ENCODE results near the gene HDAC8.
"Not testable (repeated sequence)": the region's sequence is repeated elsewhere in the genome, so short reads cannot be mapped to it uniquely, and the experiment has no call there.

The HDAC8 gene

DNA sequence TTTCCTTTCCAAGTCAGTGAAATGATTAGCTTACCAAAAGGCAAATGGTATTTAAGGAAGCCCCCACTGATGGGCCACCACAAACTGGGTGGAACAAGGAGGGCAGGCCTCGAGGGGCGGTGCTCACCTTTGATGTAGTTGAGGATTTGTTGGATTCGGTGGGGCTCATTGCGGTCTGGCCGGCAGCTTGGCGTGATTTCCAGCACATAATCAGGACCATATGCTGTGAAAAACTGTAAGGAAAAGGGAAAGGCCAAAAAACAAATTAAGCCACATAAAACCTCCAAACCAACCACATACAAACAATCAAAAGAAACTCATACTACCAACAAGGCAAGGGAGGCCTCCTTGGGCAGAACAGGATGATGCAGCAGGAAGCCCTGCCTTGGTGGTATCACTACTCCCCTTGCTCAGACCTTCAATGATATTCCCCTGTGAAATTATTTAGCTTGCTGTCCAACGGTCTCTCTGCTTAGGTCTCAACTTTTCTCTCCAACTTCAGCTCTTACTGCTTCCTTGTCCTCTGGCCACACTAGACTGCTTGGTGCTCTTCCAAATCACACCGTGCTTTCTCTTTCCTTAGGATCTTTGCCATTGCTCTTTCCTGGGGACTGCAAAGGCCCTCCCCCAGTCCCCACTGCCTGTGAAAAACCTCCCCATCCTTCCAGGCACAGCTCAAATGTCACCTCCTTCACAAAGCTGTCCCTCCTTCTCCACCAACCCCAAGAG, 220.9 kb downstream of the HDAC8 start:
- H3K9me3 ChIP-seq (ENCODE audit: control insufficient read depth, low read length), result no peaks in the 10 kb centered on the region
- H3K4me1 ChIP-seq (ENCODE audit: control insufficient read depth, insufficient read depth, low read length, poor library complexity, severe bottlenecking), result peaks cover 3% of the 10 kb centered on the region
- 89 to 100% methylated on average over 1 to 3 of the region's 8 CpGs for WGBS, 2 experiments (ENCODE audit: insufficient coverage in 2 of 2)
- no peak overlapping the region for H3K27ac ChIP-seq (ENCODE audit: low read depth, low read length, severe bottlenecking)
- peaks cover 2% of the 10 kb centered on the region for H3K36me3 ChIP-seq (ENCODE audit: control insufficient read depth, insufficient read depth, low read length)
- H3K4me3 ChIP-seq (ENCODE audit: extremely low read depth, insufficient read depth, low read length, poor library complexity, severe bottlenecking), result no peak overlapping the region

- no peaks in the 10 kb centered on the region for H3K9me3 ChIP-seq (ENCODE audit: control insufficient read depth, low read length)
- no peak overlapping the region for H3K4me3 ChIP-seq (ENCODE audit: extremely low read depth, insufficient read depth, low read length, poor library complexity, severe bottlenecking)
- 63 to 75% methylated on average over 1 to 2 of the region's 3 CpGs for WGBS, 2 experiments (ENCODE audit: insufficient coverage in 2 of 2)
- H3K36me3 ChIP-seq (ENCODE audit: control insufficient read depth, insufficient read depth, low read length), result peaks cover 2% of the 10 kb centered on the region
- H3K27ac ChIP-seq (ENCODE audit: low read depth, low read length, severe bottlenecking), result no peak overlapping the region
- peaks cover 3% of the 10 kb centered on the region for H3K4me1 ChIP-seq (ENCODE audit: control insufficient read depth, insufficient read depth, low read length, poor library complexity, severe bottlenecking)
Measured at GRCh38 chrX:72349190-72349589, 223.5 kb downstream of the HDAC8 start.

GRCh38 chrX:72348247-72348979, 224.2 kb downstream of the HDAC8 start:
- Histone ChIP-seq H3K36me3 (ENCODE audit: control insufficient read depth, insufficient read depth, low read length) (peaks cover 2% of the 10 kb centered on the region), H3K4me3 (ENCODE audit: extremely low read depth, insufficient read depth, low read length, poor library complexity, severe bottlenecking) (no peak overlapping the region), H3K9me3 (ENCODE audit: control insufficient read depth, low read length) (no peaks in the 10 kb centered on the region), H3K4me1 (ENCODE audit: control insufficient read depth, insufficient read depth, low read length, poor library complexity, severe bottlenecking) (peaks cover 3% of the 10 kb centered on the region), H3K27ac (ENCODE audit: low read depth, low read length, severe bottlenecking) (no peak overlapping the region)
- 94 to 100% methylated on average over 3 to 4 of the region's 5 CpGs for WGBS, 2 experiments (ENCODE audit: insufficient coverage in 2 of 2)

DNA sequence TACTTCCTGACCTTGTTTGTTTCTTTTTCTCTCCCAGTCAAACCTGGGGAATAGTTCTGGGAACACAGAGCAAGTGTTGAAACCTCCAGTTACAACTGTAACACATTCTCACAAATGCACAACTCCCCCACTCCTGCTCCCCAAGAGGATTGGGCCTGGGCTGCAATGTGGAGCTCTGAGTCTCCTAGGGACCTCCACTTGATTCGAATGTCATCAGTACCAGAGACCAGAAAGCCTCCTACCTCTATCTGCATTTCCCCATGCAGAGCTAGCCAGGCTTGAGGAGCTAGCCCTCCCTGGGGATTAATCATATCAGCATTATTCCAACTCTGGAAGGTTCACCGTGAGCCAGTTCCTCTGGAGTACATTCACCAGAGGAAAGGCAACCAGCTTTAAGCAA, 225.3 kb downstream of the HDAC8 start:
- peaks cover 2% of the 10 kb centered on the region for H3K36me3 ChIP-seq (ENCODE audit: control insufficient read depth, insufficient read depth, low read length)
- no CpG with 5 or more reads among the region's 2 CpGs for WGBS, 2 experiments (ENCODE audit: insufficient coverage in 2 of 2)
- peaks cover 3% of the 10 kb centered on the region for H3K4me1 ChIP-seq (ENCODE audit: control insufficient read depth, insufficient read depth, low read length, poor library complexity, severe bottlenecking)
- H3K9me3 ChIP-seq (ENCODE audit: control insufficient read depth, low read length), result no peaks in the 10 kb centered on the region
- no peak overlapping the region for H3K27ac ChIP-seq (ENCODE audit: low read depth, low read length, severe bottlenecking)
- H3K4me3 ChIP-seq (ENCODE audit: extremely low read depth, insufficient read depth, low read length, poor library complexity, severe bottlenecking), result no peak overlapping the region

DNA sequence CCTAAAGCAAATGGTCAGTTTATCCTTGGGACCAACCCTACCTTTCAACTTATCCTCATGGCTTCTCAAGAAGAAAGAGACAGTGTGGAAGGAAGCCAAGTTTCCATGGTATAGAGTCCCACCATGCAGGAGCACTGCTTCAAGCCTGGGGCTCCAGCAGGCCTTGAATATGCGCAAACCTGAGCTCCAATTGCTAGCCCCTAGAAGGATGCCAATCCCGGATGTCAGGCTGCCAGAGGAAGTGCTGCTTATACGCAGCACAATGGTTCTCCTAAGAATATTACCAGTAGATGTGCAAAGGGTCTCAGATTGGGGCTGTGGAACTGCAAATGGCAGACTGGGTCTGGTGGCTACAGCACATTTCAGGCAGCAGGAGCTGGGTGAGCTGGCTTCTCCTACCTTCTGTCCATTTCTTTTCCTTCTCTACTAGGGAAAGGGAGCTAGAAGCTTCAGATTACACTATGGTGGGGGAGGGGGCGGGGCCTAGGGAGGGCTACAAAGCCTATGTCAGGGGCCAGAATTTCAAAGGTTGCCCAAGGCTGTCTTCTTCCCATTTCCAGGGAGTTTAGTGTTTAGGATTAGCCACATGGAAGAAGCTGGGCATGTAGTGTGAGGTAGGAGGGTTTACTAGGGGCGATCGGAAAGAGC, 226.2 kb downstream of the HDAC8 start:
- Histone ChIP-seq H3K27ac (ENCODE audit: low read depth, low read length, severe bottlenecking) (no peak overlapping the region), H3K4me1 (ENCODE audit: control insufficient read depth, insufficient read depth, low read length, poor library complexity, severe bottlenecking) (peaks cover 3% of the 10 kb centered on the region), H3K9me3 (ENCODE audit: control insufficient read depth, low read length) (no peaks in the 10 kb centered on the region), H3K36me3 (ENCODE audit: control insufficient read depth, insufficient read depth, low read length) (peaks cover 2% of the 10 kb centered on the region), H3K4me3 (ENCODE audit: extremely low read depth, insufficient read depth, low read length, poor library complexity, severe bottlenecking) (no peak overlapping the region)
- WGBS, 2 experiments (ENCODE audit: insufficient coverage in 2 of 2), result 82 to 100% methylated on average over 2 to 4 of the region's 6 CpGs

- no peak overlapping the region for H3K4me3 ChIP-seq (ENCODE audit: extremely low read depth, insufficient read depth, low read length, poor library complexity, severe bottlenecking)
- 100% methylated on average over 1 of the region's 2 CpGs; no CpG with 5 or more reads in 1 of the 2 experiments for WGBS, 2 experiments (ENCODE audit: insufficient coverage in 2 of 2)
- no peaks in the 10 kb centered on the region for H3K4me1 ChIP-seq (ENCODE audit: control insufficient read depth, insufficient read depth, low read length, poor library complexity, severe bottlenecking)
- no peak overlapping the region for H3K27ac ChIP-seq (ENCODE audit: low read depth, low read length, severe bottlenecking)
- H3K36me3 ChIP-seq (ENCODE audit: control insufficient read depth, insufficient read depth, low read length), result no peaks in the 10 kb centered on the region
- H3K9me3 ChIP-seq (ENCODE audit: control insufficient read depth, low read length), result no peaks in the 10 kb centered on the region
Measured at GRCh38 chrX:72340626-72341025, 232.0 kb downstream of the HDAC8 start.

DNA sequence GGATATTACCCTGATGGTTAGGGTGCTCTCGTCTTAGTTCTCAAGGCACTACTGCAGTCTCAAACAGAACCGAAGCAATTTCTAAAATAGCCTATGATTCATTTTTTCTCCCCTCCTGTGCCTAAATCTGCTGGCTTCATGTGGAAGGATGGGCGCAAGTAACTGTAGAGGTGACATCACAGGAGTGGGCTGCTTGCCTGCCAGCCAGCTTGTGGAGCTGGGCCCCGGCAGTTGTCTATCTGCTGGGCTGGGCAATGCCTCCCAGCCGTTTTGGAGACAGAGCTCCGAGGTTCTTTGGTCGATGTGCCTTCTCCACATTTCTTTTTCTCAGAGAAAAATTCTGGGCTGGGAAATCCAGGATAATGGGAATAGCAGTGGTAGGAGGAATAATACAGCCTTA, 232.6 kb downstream of the HDAC8 start:
- no peaks in the 10 kb centered on the region for H3K4me1 ChIP-seq (ENCODE audit: control insufficient read depth, insufficient read depth, low read length, poor library complexity, severe bottlenecking)
- H3K4me3 ChIP-seq (ENCODE audit: extremely low read depth, insufficient read depth, low read length, poor library complexity, severe bottlenecking), result no peak overlapping the region
- H3K36me3 ChIP-seq (ENCODE audit: control insufficient read depth, insufficient read depth, low read length), result no peaks in the 10 kb centered on the region
- no peaks in the 10 kb centered on the region for H3K9me3 ChIP-seq (ENCODE audit: control insufficient read depth, low read length)
- H3K27ac ChIP-seq (ENCODE audit: low read depth, low read length, severe bottlenecking), result no peak overlapping the region
- 100% methylated on average over 1 of the region's 7 CpGs; no CpG with 5 or more reads in 1 of the 2 experiments for WGBS, 2 experiments (ENCODE audit: insufficient coverage in 2 of 2)

- Histone ChIP-seq H3K4me3 (ENCODE audit: extremely low read depth, insufficient read depth, low read length, poor library complexity, severe bottlenecking) (no peak overlapping the region), H3K9me3 (ENCODE audit: control insufficient read depth, low read length) (no peaks in the 10 kb centered on the region), H3K4me1 (ENCODE audit: control insufficient read depth, insufficient read depth, low read length, poor library complexity, severe bottlenecking) (no peaks in the 10 kb centered on the region), H3K27ac (ENCODE audit: low read depth, low read length, severe bottlenecking) (no peak overlapping the region), H3K36me3 (ENCODE audit: control insufficient read depth, insufficient read depth, low read length) (no peaks in the 10 kb centered on the region)
- WGBS, 2 experiments (ENCODE audit: insufficient coverage in 2 of 2), result 86% methylated on average over 1 of the region's 3 CpGs; no CpG with 5 or more reads in 1 of the 2 experiments
Measured at GRCh38 chrX:72330131-72330530, 242.5 kb downstream of the HDAC8 start.

- Histone ChIP-seq H3K36me3 (ENCODE audit: control insufficient read depth, insufficient read depth, low read length) (no peaks in the 10 kb centered on the region), H3K9me3 (ENCODE audit: control insufficient read depth, low read length) (no peaks in the 10 kb centered on the region), H3K27ac (ENCODE audit: low read depth, low read length, severe bottlenecking) (no peak overlapping the region), H3K4me1 (ENCODE audit: control insufficient read depth, insufficient read depth, low read length, poor library complexity, severe bottlenecking) (no peaks in the 10 kb centered on the region), H3K4me3 (ENCODE audit: extremely low read depth, insufficient read depth, low read length, poor library complexity, severe bottlenecking) (no peak overlapping the region)
- WGBS, 2 experiments (ENCODE audit: insufficient coverage in 2 of 2), result 100% methylated on average over 3 of the region's 8 CpGs; no CpG with 5 or more reads in 1 of the 2 experiments
Measured at GRCh38 chrX:72326605-72327300, 245.9 kb downstream of the HDAC8 start.

DNA sequence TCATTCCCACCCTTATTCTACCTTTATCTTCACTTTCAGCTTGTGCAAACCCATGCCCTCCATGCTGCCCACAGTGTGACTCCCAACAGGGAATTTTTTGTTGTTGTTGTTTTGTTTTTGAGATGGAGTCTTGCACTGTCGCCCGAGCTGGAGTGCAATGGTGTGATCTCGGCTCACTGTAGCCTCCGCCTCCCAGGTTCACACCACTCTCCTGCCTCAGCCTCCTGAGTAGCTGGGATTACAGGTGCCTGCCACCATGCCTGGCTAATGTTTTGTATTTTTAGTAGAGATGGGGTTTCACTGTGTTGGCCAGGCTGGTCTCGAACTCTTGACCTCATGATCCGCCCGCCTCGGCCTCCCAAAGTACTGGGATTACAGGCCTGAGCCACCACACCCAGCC, 253.0 kb downstream of the HDAC8 start:
- H3K36me3 ChIP-seq (ENCODE audit: control insufficient read depth, insufficient read depth, low read length); H3K27ac ChIP-seq (ENCODE audit: low read depth, low read length, severe bottlenecking); H3K4me3 ChIP-seq (ENCODE audit: extremely low read depth, insufficient read depth, low read length, poor library complexity, severe bottlenecking); H3K9me3 ChIP-seq (ENCODE audit: control insufficient read depth, low read length); H3K4me1 ChIP-seq (ENCODE audit: control insufficient read depth, insufficient read depth, low read length, poor library complexity, severe bottlenecking): not testable (repeated sequence)
- no CpG with 5 or more reads among the region's 8 CpGs for WGBS, 2 experiments (ENCODE audit: insufficient coverage in 2 of 2)

Data from mesodermal cell (in vitro differentiated cells).